IMR-90 (cell line): Measurements from ENCODE around the gene DOHH.

Experiments used
- BHLHE40 ChIP-seq: fragments of 150-350 bp; IDR thresholded peaks from 2 replicates; pipeline ENCODE4 v1.6.1; 2016; ENCODE audit warnings: mild to moderate bottlenecking, low read depth, low read length
- CEBPB ChIP-seq: IDR thresholded peaks from 2 replicates; pipeline ENCODE4 v1.6.1; 2012; ENCODE audit warnings: low read depth, low read length, improper control_type of control experiment
- CHD1 ChIP-seq: IDR thresholded peaks from 2 replicates; pipeline ENCODE4 v1.6.1; 2012; ENCODE audit warnings: low read depth, low read length, improper control_type of control experiment
- MAFK ChIP-seq: IDR thresholded peaks from 2 replicates; pipeline ENCODE4 v1.6.1; 2012; ENCODE audit warnings: low read depth, low read length, improper control_type of control experiment
- MXI1 ChIP-seq: IDR thresholded peaks from 2 replicates; pipeline ENCODE4 v1.6.1; 2012; ENCODE audit warnings: low read depth, mild to moderate bottlenecking, low read length, moderate library complexity, borderline replicate concordance
- NFE2L2 ChIP-seq: fragments of 150-350 bp; IDR thresholded peaks from 2 replicates; pipeline ENCODE4 v1.6.1; 2016; ENCODE audit warnings: low read depth, mild to moderate bottlenecking, low read length
- POLR2A ChIP-seq: IDR thresholded peaks from 2 replicates; pipeline ENCODE4 v1.6.1; 2012; ENCODE audit warnings: mild to moderate bottlenecking, low read depth, low read length
- RAD21 ChIP-seq: IDR thresholded peaks from 2 replicates; pipeline ENCODE4 v1.6.1; 2012; ENCODE audit warnings: low read length, improper control_type of control experiment
- RCOR1 ChIP-seq: IDR thresholded peaks from 2 replicates; pipeline ENCODE4 v1.6.1; 2012; ENCODE audit warnings: mild to moderate bottlenecking, low read length, improper control_type of control experiment; ENCODE audit not compliant: insufficient replicate concordance
- RFX5 ChIP-seq: IDR thresholded peaks from 2 replicates; pipeline ENCODE4 v1.8.0; 2012; ENCODE audit warnings: low read depth, mild to moderate bottlenecking, low read length, moderate library complexity
- SMC3 ChIP-seq: fragments of 150-350 bp; IDR thresholded peaks from 2 replicates; pipeline ENCODE4 v1.6.1; 2016; ENCODE audit warnings: low read depth, mild to moderate bottlenecking, antibody characterized with exemption, low read length, moderate library complexity
- TF ChIP-seq, protein P1 (sequence below): conservative IDR thresholded peaks from 2 replicates; pipeline ENCODE4 v1.5.1; 2012; ENCODE audit warnings: mild to moderate bottlenecking, low read depth, low read length, improper control_type of control experiment
- TF ChIP-seq, protein P2 (sequence below): fragments of 150-350 bp; IDR thresholded peaks from 2 replicates; pipeline ENCODE4 v1.6.1; 2016; ENCODE audit warnings: low read depth, mild to moderate bottlenecking, low read length, moderate library complexity, borderline replicate concordance
- TF ChIP-seq, protein P3 (sequence below): fragments of 150-350 bp; IDR thresholded peaks from 2 replicates; pipeline ENCODE4 v1.6.1; 2017; ENCODE audit warnings: mild to moderate bottlenecking, antibody characterized with exemption, low read length, low read depth

DNA sequence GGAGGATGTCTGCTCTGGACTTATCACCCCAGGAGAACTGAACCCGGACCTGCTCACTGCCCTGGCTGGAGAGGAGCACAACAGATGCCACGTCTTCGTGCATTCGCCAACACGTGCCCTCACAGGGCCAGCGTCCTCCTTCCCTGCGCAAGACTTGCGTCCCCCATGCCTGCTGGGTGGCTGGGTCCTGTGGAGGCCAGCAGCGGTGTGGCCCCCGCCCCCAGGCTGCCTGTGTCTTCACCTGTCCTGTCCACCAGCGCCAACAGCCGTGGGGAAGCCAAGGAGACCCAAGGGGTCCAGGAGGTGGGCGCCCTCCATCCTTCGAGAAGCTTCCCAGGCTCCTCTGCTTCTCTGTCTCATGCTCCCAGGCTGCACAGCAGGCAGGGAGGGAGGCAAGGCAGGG is 35.1 kb upstream of the DOHH start:
- no peak for TF ChIP-seq RAD21
- TF ChIP-seq, protein P1, sequence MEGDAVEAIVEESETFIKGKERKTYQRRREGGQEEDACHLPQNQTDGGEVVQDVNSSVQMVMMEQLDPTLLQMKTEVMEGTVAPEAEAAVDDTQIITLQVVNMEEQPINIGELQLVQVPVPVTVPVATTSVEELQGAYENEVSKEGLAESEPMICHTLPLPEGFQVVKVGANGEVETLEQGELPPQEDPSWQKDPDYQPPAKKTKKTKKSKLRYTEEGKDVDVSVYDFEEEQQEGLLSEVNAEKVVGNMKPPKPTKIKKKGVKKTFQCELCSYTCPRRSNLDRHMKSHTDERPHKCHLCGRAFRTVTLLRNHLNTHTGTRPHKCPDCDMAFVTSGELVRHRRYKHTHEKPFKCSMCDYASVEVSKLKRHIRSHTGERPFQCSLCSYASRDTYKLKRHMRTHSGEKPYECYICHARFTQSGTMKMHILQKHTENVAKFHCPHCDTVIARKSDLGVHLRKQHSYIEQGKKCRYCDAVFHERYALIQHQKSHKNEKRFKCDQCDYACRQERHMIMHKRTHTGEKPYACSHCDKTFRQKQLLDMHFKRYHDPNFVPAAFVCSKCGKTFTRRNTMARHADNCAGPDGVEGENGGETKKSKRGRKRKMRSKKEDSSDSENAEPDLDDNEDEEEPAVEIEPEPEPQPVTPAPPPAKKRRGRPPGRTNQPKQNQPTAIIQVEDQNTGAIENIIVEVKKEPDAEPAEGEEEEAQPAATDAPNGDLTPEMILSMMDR: no peak
- no peak for TF ChIP-seq POLR2A
- no peak for TF ChIP-seq RCOR1
- TF ChIP-seq, protein P2, sequence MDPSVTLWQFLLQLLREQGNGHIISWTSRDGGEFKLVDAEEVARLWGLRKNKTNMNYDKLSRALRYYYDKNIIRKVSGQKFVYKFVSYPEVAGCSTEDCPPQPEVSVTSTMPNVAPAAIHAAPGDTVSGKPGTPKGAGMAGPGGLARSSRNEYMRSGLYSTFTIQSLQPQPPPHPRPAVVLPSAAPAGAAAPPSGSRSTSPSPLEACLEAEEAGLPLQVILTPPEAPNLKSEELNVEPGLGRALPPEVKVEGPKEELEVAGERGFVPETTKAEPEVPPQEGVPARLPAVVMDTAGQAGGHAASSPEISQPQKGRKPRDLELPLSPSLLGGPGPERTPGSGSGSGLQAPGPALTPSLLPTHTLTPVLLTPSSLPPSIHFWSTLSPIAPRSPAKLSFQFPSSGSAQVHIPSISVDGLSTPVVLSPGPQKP: no peak
- no peak for TF ChIP-seq BHLHE40
- TF ChIP-seq MAFK: no peak
- no peak for TF ChIP-seq RFX5
- no peak for TF ChIP-seq NFE2L2
- TF ChIP-seq, protein P3, sequence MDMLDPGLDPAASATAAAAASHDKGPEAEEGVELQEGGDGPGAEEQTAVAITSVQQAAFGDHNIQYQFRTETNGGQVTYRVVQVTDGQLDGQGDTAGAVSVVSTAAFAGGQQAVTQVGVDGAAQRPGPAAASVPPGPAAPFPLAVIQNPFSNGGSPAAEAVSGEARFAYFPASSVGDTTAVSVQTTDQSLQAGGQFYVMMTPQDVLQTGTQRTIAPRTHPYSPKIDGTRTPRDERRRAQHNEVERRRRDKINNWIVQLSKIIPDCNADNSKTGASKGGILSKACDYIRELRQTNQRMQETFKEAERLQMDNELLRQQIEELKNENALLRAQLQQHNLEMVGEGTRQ: no peak
- TF ChIP-seq CEBPB: no peak
- TF ChIP-seq MXI1: no peak
- no peak for TF ChIP-seq SMC3
- TF ChIP-seq CHD1: no peak
